Thymus (tissue), 11 donors: ENCODE results near the gene PARD3. TPM values are rescaled to one million over a fixed set of nuclear protein-coding genes. Genes with fewer than 3 reads are reported as not detected.

ENCODE experiments used
- DNase-seq, 9 donors: peaks; one replicate each; pipeline ENCODE4 v3.0.0-alpha.2; 2013; ENCODE audit warnings: low spot score in 9 of 9, low read depth in 6 of 9, missing footprints in 1 of 9
- H3K27ac ChIP-seq, 2 donors: one replicate each; pipeline ENCODE4 v1.5.1; 2013; ENCODE audit warnings: control low read depth in 1 of 2, low read depth in 1 of 2, low read length in 1 of 2, mild to moderate bottlenecking in 1 of 2, moderate library complexity in 1 of 2
- H3K27me3 ChIP-seq, 2 donors: one replicate each; pipeline ENCODE4 v1.5.1; 2013; ENCODE audit warnings: low read length in 1 of 2; ENCODE audit not compliant: control insufficient read depth in 2 of 2, insufficient read depth in 1 of 2
- H3K36me3 ChIP-seq, 2 donors: one replicate each; pipeline ENCODE4 v1.5.1; 2013; ENCODE audit warnings: low read length in 1 of 2, mild to moderate bottlenecking in 1 of 2, moderate library complexity in 1 of 2; ENCODE audit not compliant: control insufficient read depth in 2 of 2, insufficient read depth in 2 of 2
- H3K4me1 ChIP-seq, 2 donors: one replicate each; pipeline ENCODE4 v1.5.1; 2013; ENCODE audit warnings: low read length in 2 of 2; ENCODE audit not compliant: control insufficient read depth in 2 of 2, insufficient read depth in 2 of 2
- H3K4me3 ChIP-seq, 2 donors: one replicate each; pipeline ENCODE4 v1.5.1; 2013; ENCODE audit warnings: low read length in 2 of 2, control low read depth in 1 of 2, mild to moderate bottlenecking in 1 of 2
- H3K9me3 ChIP-seq, 2 donors: one replicate each; pipeline ENCODE4 v1.5.1; 2013; ENCODE audit warnings: low read length in 1 of 2, mild to moderate bottlenecking in 1 of 2; ENCODE audit not compliant: control insufficient read depth in 2 of 2, insufficient read depth in 1 of 2
- WGBS: extraction: QIAGEN DNeasy Blood & Tissue Kit; methylation state at CpG from one replicate; pipeline ENCODE4 v1.1.7; 2013; 5-methylcytosine and 5-hydroxymethylcytosine counted together
- polyA plus RNA-seq: library from polyadenylated mRNA; stranded (reverse); fragments of 200-250 nt; gene quantifications from one replicate; pipeline ENCODE4 v1.2.3, GENCODE V29; 2013
- total RNA-seq: library from RNA; stranded (reverse); fragments of 120-200 nt; gene quantifications from one replicate; pipeline ENCODE4 v1.2.4, GENCODE V29; 2013
- donor health status: healthy.

PARD3 gene
- total and polyA plus RNA-seq, 2 donors: 13.3 to 23.5 TPM

- no peak overlapping the region for H3K4me3 ChIP-seq
- H3K27ac ChIP-seq: no peak overlapping the region
- no peak for DNase-seq
- H3K4me1 ChIP-seq: no peaks in the 10 kb centered on the region
- no peaks in the 10 kb centered on the region for H3K27me3 ChIP-seq
- no peaks in the 10 kb centered on the region for H3K9me3 ChIP-seq
- WGBS: 95% methylated on average over 11 of the region's 11 CpGs
- H3K36me3 ChIP-seq: no peaks in the 10 kb centered on the region
Observed at GRCh38 chr10:34081948-34082347, 733.1 kb downstream of the PARD3 start.

- 66% methylated on average over 6 of the region's 6 CpGs for WGBS
- Histone ChIP-seq H3K27ac (no peak overlapping the region), H3K4me3 (no peak overlapping the region), H3K4me1 (no peaks in the 10 kb centered on the region), H3K9me3 (no peaks in the 10 kb centered on the region), H3K36me3 (no peaks in the 10 kb centered on the region), H3K27me3 (no peaks in the 10 kb centered on the region)
- DNase-seq: no peak
Observed at GRCh38 chr10:34081347-34081743, 733.8 kb downstream of the PARD3 start.

GRCh38 chr10:34080485-34081346 lies 734.4 kb downstream of the PARD3 start:
- H3K27me3 ChIP-seq: no peaks in the 10 kb centered on the region
- no peak for DNase-seq
- H3K9me3 ChIP-seq: no peaks in the 10 kb centered on the region
- 96% methylated on average over 16 of the region's 16 CpGs for whole genome bisulfite sequencing
- H3K4me3 ChIP-seq: no peak overlapping the region
- H3K27ac ChIP-seq: no peak overlapping the region
- no peaks in the 10 kb centered on the region for H3K36me3 ChIP-seq
- H3K4me1 ChIP-seq: no peaks in the 10 kb centered on the region

- H3K4me3 ChIP-seq: no peak overlapping the region
- H3K9me3 ChIP-seq: no peaks in the 10 kb centered on the region
- no peak overlapping the region for H3K27ac ChIP-seq
- DNase-seq: no peak
- no peaks in the 10 kb centered on the region for H3K36me3 ChIP-seq
- 93% methylated on average over 17 of the region's 17 CpGs for WGBS
- H3K27me3 ChIP-seq: no peaks in the 10 kb centered on the region
- no peaks in the 10 kb centered on the region for H3K4me1 ChIP-seq
Observed at GRCh38 chr10:34079702-34080484, 735.2 kb downstream of the PARD3 start.

- DNase-seq: no peak
- no peak overlapping the region for H3K27ac ChIP-seq
- no peaks in the 10 kb centered on the region for H3K36me3 ChIP-seq
- H3K9me3 ChIP-seq: peaks cover 0 to 2% of the 10 kb centered on the region in 2 donors
- H3K4me3 ChIP-seq: no peak overlapping the region
- 95% methylated on average over 22 of the region's 22 CpGs for WGBS
- H3K4me1 ChIP-seq: no peaks in the 10 kb centered on the region
- H3K27me3 ChIP-seq: no peaks in the 10 kb centered on the region
Observed at GRCh38 chr10:34078745-34079470, 736.2 kb downstream of the PARD3 start.

- Histone ChIP-seq H3K36me3 (no peaks in the 10 kb centered on the region), H3K27me3 (no peaks in the 10 kb centered on the region), H3K27ac (no peak overlapping the region), H3K4me3 (no peak overlapping the region), H3K4me1 (no peaks in the 10 kb centered on the region), H3K9me3 (peaks cover 0 to 2% of the 10 kb centered on the region in 2 donors)
- 95% methylated on average over 4 of the region's 4 CpGs for WGBS
- no peak for DNase-seq
Observed at GRCh38 chr10:34078017-34078744, 736.9 kb downstream of the PARD3 start.

- Histone ChIP-seq H3K36me3 (no peaks in the 10 kb centered on the region), H3K9me3 (peaks cover 0 to 2% of the 10 kb centered on the region in 2 donors), H3K27ac (no peak overlapping the region), H3K27me3 (no peaks in the 10 kb centered on the region), H3K4me3 (no peak overlapping the region), H3K4me1 (no peaks in the 10 kb centered on the region)
- no peak for DNase-seq
Observed at GRCh38 chr10:34076443-34076842, 738.7 kb downstream of the PARD3 start.

GRCh38 chr10:34075254-34075926 lies 739.7 kb downstream of the PARD3 start:
- no peak overlapping the region for H3K27ac ChIP-seq
- no peaks in the 10 kb centered on the region for H3K36me3 ChIP-seq
- no peaks in the 10 kb centered on the region for H3K4me1 ChIP-seq
- peaks cover 0 to 2% of the 10 kb centered on the region in 2 donors for H3K9me3 ChIP-seq
- H3K4me3 ChIP-seq: no peak overlapping the region
- no peaks in the 10 kb centered on the region for H3K27me3 ChIP-seq
- WGBS: 95% methylated on average over 6 of the region's 6 CpGs
- no peak for DNase-seq
